ENCODE results near the gene CLCF1. TPM values are rescaled to one million over a fixed set of nuclear protein-coding genes. Genes with fewer than 3 reads are reported as not detected.

Gene CLCF1
- total RNA-seq, 2 experiments from 2014 or later: 0.79 to 0.81 TPM

DNA sequence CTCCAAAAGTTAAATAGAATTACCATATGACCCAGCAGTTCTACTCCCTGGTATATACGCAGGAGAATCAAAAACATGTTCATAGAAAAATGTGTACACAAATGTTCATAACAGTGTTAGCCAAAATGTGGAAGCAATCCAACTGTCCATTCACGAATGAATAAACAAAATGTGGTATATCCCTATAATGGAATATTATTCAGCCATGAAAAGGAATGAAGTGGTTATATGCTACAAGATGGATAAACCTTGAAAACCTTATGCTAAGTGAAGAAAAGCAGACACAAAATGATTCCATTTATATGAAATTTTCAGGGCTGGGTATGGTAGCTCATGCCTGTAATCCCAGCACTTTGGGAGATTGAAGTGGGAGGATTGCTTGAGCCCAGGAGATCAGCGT, 36.1 kb downstream of the CLCF1 start:
- POLR2A ChIA-PET: no interaction called here
- TF ChIP-seq, protein P1, sequence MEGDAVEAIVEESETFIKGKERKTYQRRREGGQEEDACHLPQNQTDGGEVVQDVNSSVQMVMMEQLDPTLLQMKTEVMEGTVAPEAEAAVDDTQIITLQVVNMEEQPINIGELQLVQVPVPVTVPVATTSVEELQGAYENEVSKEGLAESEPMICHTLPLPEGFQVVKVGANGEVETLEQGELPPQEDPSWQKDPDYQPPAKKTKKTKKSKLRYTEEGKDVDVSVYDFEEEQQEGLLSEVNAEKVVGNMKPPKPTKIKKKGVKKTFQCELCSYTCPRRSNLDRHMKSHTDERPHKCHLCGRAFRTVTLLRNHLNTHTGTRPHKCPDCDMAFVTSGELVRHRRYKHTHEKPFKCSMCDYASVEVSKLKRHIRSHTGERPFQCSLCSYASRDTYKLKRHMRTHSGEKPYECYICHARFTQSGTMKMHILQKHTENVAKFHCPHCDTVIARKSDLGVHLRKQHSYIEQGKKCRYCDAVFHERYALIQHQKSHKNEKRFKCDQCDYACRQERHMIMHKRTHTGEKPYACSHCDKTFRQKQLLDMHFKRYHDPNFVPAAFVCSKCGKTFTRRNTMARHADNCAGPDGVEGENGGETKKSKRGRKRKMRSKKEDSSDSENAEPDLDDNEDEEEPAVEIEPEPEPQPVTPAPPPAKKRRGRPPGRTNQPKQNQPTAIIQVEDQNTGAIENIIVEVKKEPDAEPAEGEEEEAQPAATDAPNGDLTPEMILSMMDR (IDR thresholded peaks at IDR 0.05): no peak

DNA sequence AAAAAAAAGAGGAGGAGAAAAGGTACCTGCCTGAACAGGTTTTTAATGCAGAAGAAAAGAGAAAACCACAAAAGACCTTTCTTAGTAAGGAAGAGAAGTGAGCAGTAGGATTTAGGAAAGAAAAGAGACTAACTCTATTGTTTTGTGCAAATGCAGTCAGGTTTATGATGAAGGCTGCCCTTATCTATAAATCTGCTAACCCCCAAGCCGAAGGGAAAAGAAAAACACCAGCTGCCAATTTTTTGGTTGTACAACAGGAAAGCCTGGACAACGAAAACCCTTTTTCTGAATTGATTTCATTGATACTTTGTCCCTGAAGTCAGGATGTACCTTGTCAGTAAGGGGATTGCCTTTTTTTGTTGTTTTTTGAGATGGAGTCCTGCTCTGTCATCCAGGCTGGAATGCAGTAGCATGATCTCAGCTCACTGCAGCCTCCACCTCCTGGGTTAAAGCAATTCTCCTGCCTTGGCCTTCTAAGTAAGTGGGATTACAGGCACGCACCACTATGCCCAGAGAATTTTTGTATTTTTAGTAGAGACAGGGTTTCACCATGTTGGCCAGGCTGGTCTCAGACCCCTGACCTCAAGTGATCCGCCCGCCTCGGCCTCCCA, 41.2 kb downstream of the CLCF1 start:
- Mint-ChIP-seq H3K4me3 (no peak overlapping the region), H3K36me3 (ENCODE audit: low read depth) (no peaks in the 10 kb centered on the region), H3K27me3 (no peaks in the 10 kb centered on the region), H3K9me3 (no peaks in the 10 kb centered on the region), H3K4me1 (ENCODE audit: low read depth) (no peaks in the 10 kb centered on the region), H3K27ac (no peak overlapping the region)
- TF ChIP-seq, protein P1 (IDR thresholded peaks at IDR 0.05): no peak
- DNase-seq: no peak
- intact Hi-C loops (cut with micrococcal nuclease): no loop called here
- ChIA-PET POLR2A (interaction anchor here (0.7 kb wide), 1 partner anchor 12 kb away, joined by 3 read pairs; no protein-coding TSS in a partner anchor), CTCF (interaction anchor here (1.1 to 3.1 kb wide), 5 partner anchors 12 to 51 kb away, joined by 3 to 12 read pairs (median 8); no protein-coding TSS in a partner anchor)
- ATAC-seq: no peak

More for the DNA sequence above, 36.1 kb downstream of the CLCF1 start:
- no peak overlapping the region for H3K27ac Mint-ChIP-seq
- no peak overlapping the region for H3K4me3 Mint-ChIP-seq
- no peaks in the 10 kb centered on the region for H3K36me3 Mint-ChIP-seq (ENCODE audit: low read depth)
- ATAC-seq (no peak), DNase-seq (no peak)
- no peaks in the 10 kb centered on the region for H3K4me1 Mint-ChIP-seq (ENCODE audit: low read depth)
- CTCF ChIA-PET: interaction anchor here (0.7 to 4.2 kb wide), 4 partner anchors 9 to 45 kb away, joined by 3 to 40 read pairs (median 16); partner anchors contain the start of gene POLD4
- no peaks in the 10 kb centered on the region for H3K27me3 Mint-ChIP-seq
- no peaks in the 10 kb centered on the region for H3K9me3 Mint-ChIP-seq
- intact Hi-C loops (cut with micrococcal nuclease): no loop called here

DNA sequence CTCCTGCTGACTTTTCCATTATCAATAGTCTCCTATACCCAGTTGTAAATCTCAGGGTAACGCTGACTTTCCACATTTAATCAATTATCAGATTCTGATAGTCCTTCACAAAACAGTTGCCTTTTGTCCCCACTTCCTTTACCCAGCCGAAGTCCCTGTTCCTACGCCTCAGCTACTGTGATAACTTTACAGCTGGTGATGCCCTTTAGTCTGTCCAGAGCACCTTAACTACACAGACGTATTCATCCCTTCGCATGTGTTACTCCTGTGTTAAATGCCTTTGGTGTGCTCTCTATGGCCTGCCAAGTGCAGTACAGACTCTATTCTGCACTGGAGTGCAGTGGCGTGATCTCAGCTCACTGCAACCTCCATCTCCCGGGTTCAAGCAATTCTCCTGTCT, 49.9 kb downstream of the CLCF1 start:
- Mint-ChIP-seq H3K4me1 (ENCODE audit: low read depth) (peaks cover 3% of the 10 kb centered on the region), H3K27ac (no peak overlapping the region), H3K4me3 (no peak overlapping the region), H3K9me3 (no peaks in the 10 kb centered on the region), H3K36me3 (ENCODE audit: low read depth) (peaks cover 1% of the 10 kb centered on the region), H3K27me3 (no peaks in the 10 kb centered on the region)
- ChIA-PET CTCF (interaction anchor here (0.9 to 10.4 kb wide), 5 partner anchors 22 to 156 kb away, joined by 3 to 62 read pairs (median 9); no protein-coding TSS in a partner anchor), POLR2A (interaction anchor here (0.9 to 1.8 kb wide), 2 partner anchors 10 to 19 kb away, joined by 3 to 6 read pairs; no protein-coding TSS in a partner anchor)
- DNase-seq (no peak), ATAC-seq (no peak)
- TF ChIP-seq, protein P1 (IDR thresholded peaks at IDR 0.05): no peak
- intact Hi-C loops (cut with micrococcal nuclease): no loop called here

DNA sequence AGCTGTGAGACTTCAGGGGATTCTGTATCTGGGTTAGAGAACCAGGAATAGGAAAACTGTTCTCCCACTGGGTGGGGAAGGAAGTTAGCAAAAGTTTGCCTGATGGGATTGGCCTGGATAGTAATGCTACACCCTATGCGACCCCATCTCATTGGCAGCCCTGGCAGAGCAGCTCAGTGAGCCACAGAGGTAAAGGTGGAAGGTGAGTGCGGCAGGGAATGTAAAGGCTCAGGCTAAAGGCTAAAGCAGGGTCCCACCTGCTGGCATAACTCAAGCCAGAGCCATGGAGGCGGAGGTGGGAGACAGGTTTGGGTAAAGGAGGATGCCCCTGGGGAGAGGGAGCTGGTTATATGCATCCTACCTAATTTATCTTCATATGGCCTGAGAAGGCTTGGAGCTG, 51.3 kb downstream of the CLCF1 start:
- intact Hi-C loops (cut with micrococcal nuclease): no loop called here
- ATAC-seq (no peak), DNase-seq (no peak)
- Mint-ChIP-seq H3K27ac (no peak overlapping the region), H3K36me3 (ENCODE audit: low read depth) (peaks cover 3% of the 10 kb centered on the region), H3K4me1 (ENCODE audit: low read depth) (peaks cover 7% of the 10 kb centered on the region), H3K27me3 (no peaks in the 10 kb centered on the region), H3K4me3 (no peak overlapping the region), H3K9me3 (no peaks in the 10 kb centered on the region)
- CTCF ChIA-PET: interaction anchor here (0.9 to 10.4 kb wide), 8 partner anchors 11 to 60 kb away, joined by 3 to 62 read pairs (median 7); partner anchors contain the start of gene POLD4
- TF ChIP-seq, protein P1 (IDR thresholded peaks at IDR 0.05): no peak
- POLR2A ChIA-PET: interaction anchor here (0.6 to 1.8 kb wide), 5 partner anchors 9 to 81 kb away, joined by 3 to 6 read pairs (median 3); no protein-coding TSS in a partner anchor

DNA sequence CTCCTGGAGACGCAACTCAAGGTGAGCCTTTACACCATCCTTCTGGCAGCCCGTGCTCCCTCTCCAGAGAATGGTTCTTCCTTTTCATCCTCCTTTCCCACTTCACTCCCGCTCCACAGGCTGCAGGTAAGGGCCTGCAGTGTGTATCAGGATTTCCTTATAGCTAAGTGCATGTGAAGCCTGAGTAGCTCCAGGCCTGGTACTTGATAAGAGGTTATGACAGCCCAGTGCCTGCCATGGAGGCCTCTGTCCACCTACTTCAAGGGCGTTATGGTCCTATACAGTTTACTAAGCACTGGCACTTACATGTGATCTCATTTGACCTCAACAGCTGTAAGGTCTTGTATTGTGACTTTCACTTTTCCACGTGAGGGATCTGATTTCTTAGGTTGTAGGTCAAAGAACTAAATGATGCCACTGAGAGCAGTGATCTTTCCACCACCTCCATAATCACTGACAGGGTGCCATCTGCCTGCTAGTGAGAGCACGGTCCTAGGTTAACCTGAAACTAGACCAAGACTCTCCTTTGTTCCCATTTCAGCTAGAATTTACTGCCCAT, 52.0 kb downstream of the CLCF1 start:
- intact Hi-C loops (cut with micrococcal nuclease): no loop called here
- Mint-ChIP-seq H3K27me3 (no peaks in the 10 kb centered on the region), H3K36me3 (ENCODE audit: low read depth) (peaks cover 3% of the 10 kb centered on the region), H3K4me3 (no peak overlapping the region), H3K27ac (no peak overlapping the region), H3K9me3 (no peaks in the 10 kb centered on the region), H3K4me1 (ENCODE audit: low read depth) (peaks cover 7% of the 10 kb centered on the region)
- TF ChIP-seq, protein P1 (IDR thresholded peaks at IDR 0.05): no peak
- DNase-seq (no peak), ATAC-seq (no peak)
- POLR2A ChIA-PET: interaction anchor here (0.7 to 1.1 kb wide), 5 partner anchors 19 to 80 kb away, joined by 3 to 5 read pairs (median 3); no protein-coding TSS in a partner anchor
- CTCF ChIA-PET: interaction anchor here (1.3 to 10.4 kb wide), 8 partner anchors 12 to 61 kb away, joined by 3 to 62 read pairs (median 10); partner anchors contain the start of gene POLD4
